GM12878 (cell line): Measurements from ENCODE around the gene SRRM5. TPM values are rescaled to one million over a fixed set of nuclear protein-coding genes. Genes with fewer than 3 reads are reported as not detected.

Experiments
- ATAC-seq: fragments of 200-7000 bp; cut with Tn5 transposase; 3 replicates; pipeline ENCODE4 v1.9.1; 2020; ENCODE audit warnings: mild to moderate bottlenecking, moderate library complexity
- BruUV-seq: library from RNA; stranded (reverse); fragments of 400-500 nt; replicated peaks from 2 replicates; lab custom pipeline; 2021; lab: Mats Ljungman, UMichigan
- CTCF ChIA-PET: fragments of 300-600 bp; sonication (Branson Sonifier 250); formaldehyde crosslinking; extraction: SDS; loops from one replicate; lab custom pipeline; 2021; ENCODE audit warnings: inconsistent platforms; lab: Yijun Ruan, JAX
- POLR2A ChIA-PET: fragments of 350-600 bp; formaldehyde crosslinking; extraction: SDS; loops from one replicate; lab custom pipeline; 2021; ENCODE audit warnings: inconsistent platforms; lab: Charles Lee
- RAD21 ChIA-PET: fragments of 300-600 bp; sonication (Branson Sonifier 250); formaldehyde crosslinking; loops from one replicate; lab custom pipeline; 2023; ENCODE audit warnings: antibody characterized with exemption; ENCODE audit not compliant: unreplicated experiment; lab: Charles Lee
- SMC1A ChIA-PET: fragments of 300-600 bp; sonication (Branson Sonifier 250); formaldehyde crosslinking; loops from one replicate; lab custom pipeline; 2023; ENCODE audit not compliant: unreplicated experiment, uncharacterized antibody; lab: Charles Lee
- DNase-seq: peaks from one replicate; pipeline ENCODE4 v3.0.0-alpha.2; 2011; ENCODE audit warnings: low read depth, low spot score
- FAIRE-seq: peaks from 3 replicates; lab custom pipeline; 2011; peaks lifted over from hg19 to GRCh38; lab: Jason Lieb, UNC
- H2AFZ ChIP-seq: 2 replicates; pipeline ENCODE4 v1.6.0; 2011; ENCODE audit warnings: low read depth, low read length, control low read depth; ENCODE audit not compliant: control insufficient read depth
- H3K27ac ChIP-seq: 2 replicates; pipeline ENCODE4 v1.5.1; 2011; ENCODE audit warnings: control low read depth; ENCODE audit not compliant: control insufficient read depth, insufficient read depth
- H3K27me3 ChIP-seq, 2 experiments: replicated peaks in 1 of 2; 2 replicates each; pipeline versions ENCODE4 v1.6.0 to v1.6.1; 2011; ENCODE audit warnings: low read length in 1 of 2; ENCODE audit not compliant: control insufficient read depth in 2 of 2, insufficient read depth in 2 of 2
- H3K36me3 ChIP-seq, 2 experiments: 2 replicates each; pipeline ENCODE4 v1.5.1; 2011; ENCODE audit warnings: low read length in 1 of 2; ENCODE audit not compliant: control insufficient read depth in 2 of 2, insufficient read depth in 2 of 2
- H3K4me1 ChIP-seq: 2 replicates; pipeline ENCODE4 v1.6.1; 2011; ENCODE audit warnings: mild to moderate bottlenecking, low read length, moderate library complexity, mixed read lengths; ENCODE audit not compliant: control insufficient read depth, insufficient read depth
- H3K4me2 ChIP-seq: 2 replicates; pipeline ENCODE4 v1.6.0; 2011; ENCODE audit warnings: control low read depth; ENCODE audit not compliant: control insufficient read depth, insufficient read depth
- H3K4me3 ChIP-seq: fragments of 200-600 bp; sonication (generic); 2 replicates; pipeline ENCODE4 v1.5.1; 2016
- H3K79me2 ChIP-seq: 2 replicates; pipeline ENCODE4 v1.6.0; 2011; ENCODE audit warnings: low read length; ENCODE audit not compliant: control insufficient read depth, insufficient read depth
- H3K9ac ChIP-seq: 2 replicates; pipeline ENCODE4 v1.8.0; 2011; ENCODE audit warnings: low read length, control low read depth, mixed read lengths; ENCODE audit not compliant: control insufficient read depth, insufficient read depth
- H3K9me3 ChIP-seq: replicated peaks from 3 replicates; pipeline ENCODE4 v1.5.1; 2011; ENCODE audit warnings: mild to moderate bottlenecking, low read length; ENCODE audit not compliant: control insufficient read depth, insufficient read depth
- H4K20me1 ChIP-seq: 2 replicates; pipeline ENCODE4 v1.6.0; 2011; ENCODE audit not compliant: control insufficient read depth, insufficient read depth
- CBFB ChIP-seq: IDR thresholded peaks from 2 replicates; pipeline ENCODE4 v1.6.1; 2016; ENCODE audit warnings: antibody characterized with exemption, low read depth
- CREB1 ChIP-seq: IDR thresholded peaks from 2 replicates; pipeline ENCODE4 v1.6.1; 2012; ENCODE audit warnings: low read depth, mild to moderate bottlenecking, inconsistent platforms
- CUX1 ChIP-seq: IDR thresholded peaks from 2 replicates; pipeline ENCODE4 v1.6.1; 2012; ENCODE audit warnings: improper control_type of control experiment, low read depth, low read length; ENCODE audit not compliant: insufficient replicate concordance
- IRF3 ChIP-seq: fragments of 450-650 bp; IDR thresholded peaks from 2 replicates; pipeline ENCODE4 v1.6.1; 2014; ENCODE audit warnings: mild to moderate bottlenecking
- MYC ChIP-seq: IDR thresholded peaks from 2 replicates; pipeline ENCODE4 v1.6.1; 2011; ENCODE audit warnings: mild to moderate bottlenecking, low read length, moderate library complexity, inconsistent platforms; ENCODE audit not compliant: insufficient read depth, insufficient replicate concordance, insufficient read length, severe bottlenecking
- PAX5 ChIP-seq: IDR thresholded peaks from 2 replicates; pipeline ENCODE4 v1.6.1; 2011; ENCODE audit warnings: low read depth, low read length, borderline replicate concordance
- PKNOX1 ChIP-seq: fragments of 450-650 bp; IDR thresholded peaks from 2 replicates; pipeline ENCODE4 v1.6.1; 2016; ENCODE audit warnings: mild to moderate bottlenecking
- ZBED1 ChIP-seq: IDR thresholded peaks from 2 replicates; pipeline ENCODE4 v1.6.1; 2016; ENCODE audit warnings: borderline replicate concordance
- WGBS: methylation state at CpG from one replicate; pipeline ENCODE4 v1.1.6; 2016; ENCODE audit warnings: low lambda C conversion rate; ENCODE audit not compliant: insufficient replicate concordance, insufficient coverage; ENCODE audit errors: missing lambda C conversion rate; 5-methylcytosine and 5-hydroxymethylcytosine counted together
- in situ Hi-C: fragments of 300-500 bp; cut with MboI; formaldehyde crosslinking; loops from 9 replicates; pipeline ENCODE4 v1.14.3; 2018; ENCODE audit warnings: mixed read lengths
- intact Hi-C: fragments of 100-400 bp; cut with micrococcal nuclease; formaldehyde crosslinking; loops from one replicate; pipeline ENCODE4 v1.14.2; 2022; ENCODE audit not compliant: unreplicated experiment
- polyA plus RNA-seq, 11 experiments: library from polyadenylated mRNA; depleted of rRNA in 4 of 11; unstranded in 6 of 11; stranded (reverse) in 5 of 11; fragments of >200 nt; fragmentation: Nextera tagmentation in 4 of 11; fragmentation: Illumina TruSeq in 1 of 11; extraction: Ambion mirVana in 4 of 11; extraction: Trizol in 1 of 11; gene quantifications; 1 replicate in 1 of 11; 2 replicates in 10 of 11; pipeline versions ENCODE4 v1.2.1 to v1.2.3, GENCODE V29; 2011 to 2016; ENCODE audit warnings: inconsistent platforms in 2 of 11, missing spikeins in 2 of 11, low read depth in 1 of 11
- total RNA-seq, 4 experiments: library from RNA; depleted of rRNA in 3 of 4; stranded (reverse); fragments of >200 nt in 3 of 4; fragmentation: Illumina TruSeq in 1 of 4; extraction: Trizol in 1 of 4; gene quantifications; 2 replicates each; pipeline versions ENCODE4 v1.2.1 to v1.2.3, GENCODE V29; 2013 to 2021
- TF ChIP-seq, protein P1 (sequence below): fragments of 450-650 bp; IDR thresholded peaks from 2 replicates; pipeline ENCODE4 v1.6.1; 2017; ENCODE audit warnings: mild to moderate bottlenecking, moderate library complexity
- TF ChIP-seq, protein P2 (sequence below): IDR thresholded peaks from 2 replicates; pipeline ENCODE4 v1.6.1; 2011; ENCODE audit warnings: mild to moderate bottlenecking, low read depth, low read length, moderate library complexity; ENCODE audit not compliant: insufficient replicate concordance

The SRRM5 gene
- total and polyA plus RNA-seq, 10 of the 15 experiments (the other 5 are each of a cell fraction or from before 2014, with no cell fraction given), result 0.06 to 0.38 (median 0.24) TPM; not detected in 2

GRCh38 chr19:43622956-43623355, 11.1 kb downstream of the SRRM5 start:
- Histone ChIP-seq H3K4me2 (no peak overlapping the region), H3K9ac (no peak overlapping the region), H3K4me3 (no peak overlapping the region), H3K79me2 (peaks cover 13% of the 10 kb centered on the region), H3K36me3 (no peaks in the 10 kb centered on the region), H4K20me1 (no peaks in the 10 kb centered on the region), H3K9me3 (no peaks in the 10 kb centered on the region), H3K4me1 (peaks cover 6% of the 10 kb centered on the region; the same call in 1 of the 2 replicates), H3K27me3 (no peaks in the 10 kb centered on the region), H3K27ac (no peak overlapping the region), H2AFZ (no peak overlapping the region)
- 100% methylated on average over 1 of the region's 1 CpG for WGBS
- ChIA-PET CTCF (interaction anchor here (0.5 to 1.5 kb wide), 2 partner anchors 43 to 46 kb away, joined by 3 read pairs; no protein-coding TSS in a partner anchor), POLR2A (interaction anchor here (0.6 kb wide), 1 partner anchor 9 kb away, joined by 4 read pairs; no protein-coding TSS in a partner anchor), SMC1A (no interaction called here), RAD21 (no interaction called here)
- DNase-seq (no peak), ATAC-seq (no peak), FAIRE-seq (no peak)
- BruUV-seq, result no TSS peak
- intact Hi-C loops (no loop called here), in situ Hi-C loops (no loop called here)
- no peak for TF ChIP-seq IRF3
- TF ChIP-seq, protein P1, sequence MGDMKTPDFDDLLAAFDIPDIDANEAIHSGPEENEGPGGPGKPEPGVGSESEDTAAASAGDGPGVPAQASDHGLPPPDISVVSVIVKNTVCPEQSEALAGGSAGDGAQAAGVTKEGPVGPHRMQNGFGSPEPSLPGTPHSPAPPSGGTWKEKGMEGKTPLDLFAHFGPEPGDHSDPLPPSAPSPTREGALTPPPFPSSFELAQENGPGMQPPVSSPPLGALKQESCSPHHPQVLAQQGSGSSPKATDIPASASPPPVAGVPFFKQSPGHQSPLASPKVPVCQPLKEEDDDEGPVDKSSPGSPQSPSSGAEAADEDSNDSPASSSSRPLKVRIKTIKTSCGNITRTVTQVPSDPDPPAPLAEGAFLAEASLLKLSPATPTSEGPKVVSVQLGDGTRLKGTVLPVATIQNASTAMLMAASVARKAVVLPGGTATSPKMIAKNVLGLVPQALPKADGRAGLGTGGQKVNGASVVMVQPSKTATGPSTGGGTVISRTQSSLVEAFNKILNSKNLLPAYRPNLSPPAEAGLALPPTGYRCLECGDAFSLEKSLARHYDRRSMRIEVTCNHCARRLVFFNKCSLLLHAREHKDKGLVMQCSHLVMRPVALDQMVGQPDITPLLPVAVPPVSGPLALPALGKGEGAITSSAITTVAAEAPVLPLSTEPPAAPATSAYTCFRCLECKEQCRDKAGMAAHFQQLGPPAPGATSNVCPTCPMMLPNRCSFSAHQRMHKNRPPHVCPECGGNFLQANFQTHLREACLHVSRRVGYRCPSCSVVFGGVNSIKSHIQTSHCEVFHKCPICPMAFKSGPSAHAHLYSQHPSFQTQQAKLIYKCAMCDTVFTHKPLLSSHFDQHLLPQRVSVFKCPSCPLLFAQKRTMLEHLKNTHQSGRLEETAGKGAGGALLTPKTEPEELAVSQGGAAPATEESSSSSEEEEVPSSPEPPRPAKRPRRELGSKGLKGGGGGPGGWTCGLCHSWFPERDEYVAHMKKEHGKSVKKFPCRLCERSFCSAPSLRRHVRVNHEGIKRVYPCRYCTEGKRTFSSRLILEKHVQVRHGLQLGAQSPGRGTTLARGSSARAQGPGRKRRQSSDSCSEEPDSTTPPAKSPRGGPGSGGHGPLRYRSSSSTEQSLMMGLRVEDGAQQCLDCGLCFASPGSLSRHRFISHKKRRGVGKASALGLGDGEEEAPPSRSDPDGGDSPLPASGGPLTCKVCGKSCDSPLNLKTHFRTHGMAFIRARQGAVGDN, result no peak
- no peak for TF ChIP-seq CREB1
- TF ChIP-seq, protein P2, sequence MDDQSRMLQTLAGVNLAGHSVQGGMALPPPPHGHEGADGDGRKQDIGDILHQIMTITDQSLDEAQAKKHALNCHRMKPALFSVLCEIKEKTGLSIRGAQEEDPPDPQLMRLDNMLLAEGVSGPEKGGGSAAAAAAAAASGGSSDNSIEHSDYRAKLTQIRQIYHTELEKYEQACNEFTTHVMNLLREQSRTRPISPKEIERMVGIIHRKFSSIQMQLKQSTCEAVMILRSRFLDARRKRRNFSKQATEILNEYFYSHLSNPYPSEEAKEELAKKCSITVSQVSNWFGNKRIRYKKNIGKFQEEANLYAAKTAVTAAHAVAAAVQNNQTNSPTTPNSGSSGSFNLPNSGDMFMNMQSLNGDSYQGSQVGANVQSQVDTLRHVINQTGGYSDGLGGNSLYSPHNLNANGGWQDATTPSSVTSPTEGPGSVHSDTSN, result no peak
- no peak for TF ChIP-seq PKNOX1
- TF ChIP-seq ZBED1, result no peak
- no peak for TF ChIP-seq PAX5
- no peak for TF ChIP-seq MYC
- TF ChIP-seq CBFB, result no peak
- no peak for TF ChIP-seq CUX1
